ENCODE measurements around the gene FAM171A2. TPM values are rescaled to one million over a fixed set of nuclear protein-coding genes. Genes with fewer than 3 reads are reported as not detected.

Gene FAM171A2
- total RNA-seq, 2 donors from 2014 or later: 45.7 to 51.9 TPM

DNA sequence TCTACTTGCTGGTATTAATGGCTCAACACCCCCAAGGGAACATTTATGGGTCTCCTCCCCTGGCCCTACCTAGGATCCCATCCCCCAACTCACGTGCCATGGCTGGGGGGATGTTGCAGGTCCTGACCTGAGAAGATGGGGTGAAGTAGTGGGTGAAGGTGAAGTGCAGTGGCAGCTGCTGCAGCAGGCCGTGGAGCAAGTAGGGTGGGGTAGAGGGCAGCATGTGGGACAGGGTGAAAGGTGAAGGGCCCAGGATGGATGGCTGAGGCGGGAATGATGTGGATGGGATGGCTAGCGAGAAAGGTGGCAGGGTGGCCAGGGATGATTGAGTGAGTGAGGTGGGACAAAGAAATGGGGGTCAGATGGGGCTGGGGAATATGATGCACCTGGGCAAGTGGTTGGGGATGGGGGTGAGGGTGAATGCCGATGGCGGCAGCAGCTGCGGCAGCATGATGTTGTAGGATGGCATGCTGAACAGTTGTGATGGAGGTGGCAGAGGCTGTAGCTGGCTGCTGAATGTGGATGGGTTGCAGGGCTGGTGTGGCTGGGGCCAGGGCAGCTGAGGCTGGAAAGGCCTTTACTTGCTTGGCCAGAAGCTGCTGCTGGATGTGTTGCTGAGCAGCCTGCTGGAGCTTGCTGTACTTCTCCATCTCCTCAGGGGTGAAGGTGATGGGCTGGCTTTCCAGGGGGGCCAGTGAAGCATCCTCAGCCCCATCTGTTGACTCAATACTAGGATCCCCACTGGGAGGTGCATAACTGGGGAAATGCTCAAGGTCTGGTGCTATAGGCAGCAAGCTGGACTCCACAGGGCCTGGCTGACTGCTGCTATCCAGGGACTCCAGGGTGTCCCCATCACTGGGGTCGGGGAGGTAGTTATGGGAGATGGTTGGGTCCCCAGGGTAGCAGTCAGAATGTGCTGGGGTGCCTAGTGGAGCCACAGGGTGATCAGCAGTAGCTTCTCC lies 34.1 kb upstream of the FAM171A2 start:
- Mint-ChIP-seq H3K4me1 (no peaks in the 10 kb centered on the region), H3K36me3 (ENCODE audit: low read depth) (peaks cover 40% of the 10 kb centered on the region), H3K27me3 (ENCODE audit: insufficient read depth) (no peaks in the 10 kb centered on the region), H3K9me3 (no peaks in the 10 kb centered on the region), H3K4me3 (no peak overlapping the region), H3K27ac (no peak overlapping the region)
- no peak overlapping the region for H3K9ac ChIP-seq (ENCODE audit: extremely low read depth, low read length, poor library complexity, severe bottlenecking)
- no peak overlapping the region for H3K27ac ChIP-seq (ENCODE audit: low read depth, low read length)
- DNase-seq: no peak
- peaks cover 72% of the 10 kb centered on the region for H3K36me3 ChIP-seq (ENCODE audit: control insufficient read depth, insufficient read depth, low read length)
- TF ChIP-seq, protein P1, sequence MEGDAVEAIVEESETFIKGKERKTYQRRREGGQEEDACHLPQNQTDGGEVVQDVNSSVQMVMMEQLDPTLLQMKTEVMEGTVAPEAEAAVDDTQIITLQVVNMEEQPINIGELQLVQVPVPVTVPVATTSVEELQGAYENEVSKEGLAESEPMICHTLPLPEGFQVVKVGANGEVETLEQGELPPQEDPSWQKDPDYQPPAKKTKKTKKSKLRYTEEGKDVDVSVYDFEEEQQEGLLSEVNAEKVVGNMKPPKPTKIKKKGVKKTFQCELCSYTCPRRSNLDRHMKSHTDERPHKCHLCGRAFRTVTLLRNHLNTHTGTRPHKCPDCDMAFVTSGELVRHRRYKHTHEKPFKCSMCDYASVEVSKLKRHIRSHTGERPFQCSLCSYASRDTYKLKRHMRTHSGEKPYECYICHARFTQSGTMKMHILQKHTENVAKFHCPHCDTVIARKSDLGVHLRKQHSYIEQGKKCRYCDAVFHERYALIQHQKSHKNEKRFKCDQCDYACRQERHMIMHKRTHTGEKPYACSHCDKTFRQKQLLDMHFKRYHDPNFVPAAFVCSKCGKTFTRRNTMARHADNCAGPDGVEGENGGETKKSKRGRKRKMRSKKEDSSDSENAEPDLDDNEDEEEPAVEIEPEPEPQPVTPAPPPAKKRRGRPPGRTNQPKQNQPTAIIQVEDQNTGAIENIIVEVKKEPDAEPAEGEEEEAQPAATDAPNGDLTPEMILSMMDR (conservative IDR thresholded peaks at IDR 0.05): no peak
- H3K9me3 ChIP-seq (ENCODE audit: control insufficient read depth, low read length): no peaks in the 10 kb centered on the region
- WGBS, 2 experiments (ENCODE audit: insufficient coverage in 1 of 2, insufficient read length in 1 of 2): 95 to 100% methylated on average over 1 to 8 of the region's 8 CpGs
- no peaks in the 10 kb centered on the region for H3K27me3 ChIP-seq (ENCODE audit: control insufficient read depth, insufficient read depth, low read length, poor library complexity, severe bottlenecking)
- H3K4me3 ChIP-seq (ENCODE audit: low read length): no peak overlapping the region
- no peaks in the 10 kb centered on the region for H3K4me1 ChIP-seq (ENCODE audit: control insufficient read depth, insufficient read depth, low read length)

DNA sequence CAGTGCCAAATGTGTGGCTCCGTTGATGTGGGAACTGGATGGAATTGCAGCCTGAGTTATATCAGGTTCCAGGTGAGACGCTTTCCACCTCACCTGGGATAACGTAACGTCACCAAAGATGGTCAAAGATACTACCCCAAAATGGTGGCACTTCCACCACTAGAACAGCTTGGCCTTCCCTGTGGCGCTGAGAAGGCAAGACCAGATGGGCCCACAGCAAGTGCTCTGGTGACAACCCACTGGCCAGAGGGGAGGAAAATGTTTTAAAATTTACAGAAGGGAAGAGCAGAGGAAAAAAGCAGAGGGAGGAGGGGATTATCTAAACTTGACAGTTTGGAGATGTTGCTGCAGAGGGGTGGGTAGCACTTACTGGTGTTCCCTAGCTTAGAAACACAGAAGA lies 33.3 kb upstream of the FAM171A2 start:
- peaks cover 34% of the 10 kb centered on the region for H3K36me3 Mint-ChIP-seq (ENCODE audit: low read depth)
- no peaks in the 10 kb centered on the region for H3K9me3 Mint-ChIP-seq
- Histone ChIP-seq H3K27ac (ENCODE audit: low read depth, low read length) (no peak overlapping the region), H3K4me1 (ENCODE audit: control insufficient read depth, insufficient read depth, low read length) (no peaks in the 10 kb centered on the region), H3K36me3 (ENCODE audit: control insufficient read depth, insufficient read depth, low read length) (peaks cover 66% of the 10 kb centered on the region), H3K27me3 (ENCODE audit: control insufficient read depth, insufficient read depth, low read length, poor library complexity, severe bottlenecking) (no peaks in the 10 kb centered on the region), H3K4me3 (ENCODE audit: low read length) (no peak overlapping the region), H3K9ac (ENCODE audit: extremely low read depth, low read length, poor library complexity, severe bottlenecking) (no peak overlapping the region), H3K9me3 (ENCODE audit: control insufficient read depth, low read length) (no peaks in the 10 kb centered on the region)
- no peak overlapping the region for H3K4me3 Mint-ChIP-seq
- TF ChIP-seq, protein P1 (conservative IDR thresholded peaks at IDR 0.05): no peak
- no peaks in the 10 kb centered on the region for H3K4me1 Mint-ChIP-seq
- no peak for DNase-seq
- whole genome bisulfite sequencing, 2 experiments (ENCODE audit: insufficient coverage in 1 of 2, insufficient read length in 1 of 2): 84 to 94% methylated on average over 5 of the region's 5 CpGs
- H3K27ac Mint-ChIP-seq: no peak overlapping the region
- H3K27me3 Mint-ChIP-seq (ENCODE audit: insufficient read depth): no peaks in the 10 kb centered on the region

DNA sequence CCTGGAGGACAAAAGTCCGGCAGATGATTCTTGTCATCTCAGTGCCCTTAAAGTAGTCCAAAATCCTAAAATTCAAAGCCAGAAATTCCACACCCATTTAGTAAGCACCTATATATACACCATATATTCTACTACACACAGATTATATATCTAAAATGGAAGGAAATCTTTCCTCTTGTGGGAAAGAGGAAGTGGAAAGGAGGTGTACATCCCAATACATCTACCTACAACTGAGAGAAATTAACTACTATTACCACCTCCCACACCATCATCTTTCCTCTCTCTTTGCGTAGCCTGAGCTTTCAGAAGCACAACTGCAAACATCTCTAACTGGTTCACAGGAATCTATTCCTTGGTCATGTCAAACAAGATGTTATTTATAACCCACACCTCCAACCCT lies 31.2 kb upstream of the FAM171A2 start:
- DNase-seq: no peak
- WGBS, 2 experiments (ENCODE audit: insufficient coverage in 1 of 2, insufficient read length in 1 of 2): 95% methylated on average over 2 of the region's 2 CpGs; no CpG with 5 or more reads in 1 of the 2 experiments
- no peaks in the 10 kb centered on the region for H3K9me3 Mint-ChIP-seq
- H3K4me1 Mint-ChIP-seq: no peaks in the 10 kb centered on the region
- Histone ChIP-seq H3K9me3 (ENCODE audit: control insufficient read depth, low read length) (no peaks in the 10 kb centered on the region), H3K27me3 (ENCODE audit: control insufficient read depth, insufficient read depth, low read length, poor library complexity, severe bottlenecking) (no peaks in the 10 kb centered on the region), H3K27ac (ENCODE audit: low read depth, low read length) (no peak overlapping the region), H3K9ac (ENCODE audit: extremely low read depth, low read length, poor library complexity, severe bottlenecking) (no peak overlapping the region), H3K4me3 (ENCODE audit: low read length) (no peak overlapping the region), H3K4me1 (ENCODE audit: control insufficient read depth, insufficient read depth, low read length) (no peaks in the 10 kb centered on the region), H3K36me3 (ENCODE audit: control insufficient read depth, insufficient read depth, low read length) (peaks cover 48% of the 10 kb centered on the region)
- H3K27ac Mint-ChIP-seq: no peak overlapping the region
- no peaks in the 10 kb centered on the region for H3K27me3 Mint-ChIP-seq (ENCODE audit: insufficient read depth)
- peaks cover 26% of the 10 kb centered on the region for H3K36me3 Mint-ChIP-seq (ENCODE audit: low read depth)
- TF ChIP-seq, protein P1 (conservative IDR thresholded peaks at IDR 0.05): no peak
- H3K4me3 Mint-ChIP-seq: no peak overlapping the region

Measured in endodermal cell (in vitro differentiated cells).